Activated gamma-delta T cell (primary cell): ENCODE data around the gene DSE.

Experiments
- DNase-seq: peaks from one replicate; lab custom pipeline; 2025; lab: John Stamatoyannopoulos, UW

The DSE gene

GRCh38 chr6:116446399-116446798 is 75.7 kb downstream of the DSE start:
- DNase-seq, result no peak

DNA sequence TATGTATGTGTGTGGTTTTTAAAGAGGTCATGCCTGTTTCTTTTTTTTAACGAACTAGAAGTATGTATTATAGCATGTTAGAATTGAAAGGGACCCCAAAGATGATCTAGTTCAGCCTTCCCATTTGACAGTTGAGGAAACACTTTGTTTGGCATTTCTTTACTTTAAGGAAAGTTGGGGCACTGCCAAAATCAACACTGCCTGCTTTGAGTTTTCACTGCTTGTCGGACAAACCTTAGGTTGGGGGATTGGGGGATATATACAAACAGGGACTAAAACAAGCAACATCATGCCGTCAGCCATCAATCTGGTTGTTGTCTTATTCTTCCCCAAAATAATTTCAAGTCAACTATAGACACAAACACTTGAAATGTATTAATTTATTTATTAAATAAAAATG is 76.3 kb downstream of the DSE start:
- DNase-seq, result no peak

DNA sequence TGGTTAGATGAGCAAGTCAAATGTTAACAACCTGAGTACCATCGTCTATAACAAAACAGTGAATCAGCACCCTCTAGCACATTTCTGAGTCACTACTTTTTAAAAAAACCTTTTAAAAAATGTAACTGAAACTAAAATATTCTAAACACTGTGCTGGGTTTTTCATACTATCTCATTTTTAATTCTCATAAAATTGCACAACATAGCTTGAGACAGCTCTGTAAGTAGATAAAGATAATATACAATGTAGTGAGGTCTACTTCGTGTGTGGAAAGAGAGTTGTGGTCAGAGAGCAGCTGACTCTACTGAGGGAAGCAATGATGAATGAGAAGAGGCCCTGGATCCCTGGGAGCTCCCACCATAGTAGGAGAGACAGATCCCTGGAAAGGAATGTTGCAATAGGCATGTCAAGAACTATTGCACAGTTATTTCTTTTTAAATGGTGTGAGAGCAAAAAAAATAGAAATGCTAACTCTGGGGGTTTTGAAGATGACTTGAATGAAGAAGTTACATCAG is 76.8 kb downstream of the DSE start:
- DNase-seq, result no peak

DNA sequence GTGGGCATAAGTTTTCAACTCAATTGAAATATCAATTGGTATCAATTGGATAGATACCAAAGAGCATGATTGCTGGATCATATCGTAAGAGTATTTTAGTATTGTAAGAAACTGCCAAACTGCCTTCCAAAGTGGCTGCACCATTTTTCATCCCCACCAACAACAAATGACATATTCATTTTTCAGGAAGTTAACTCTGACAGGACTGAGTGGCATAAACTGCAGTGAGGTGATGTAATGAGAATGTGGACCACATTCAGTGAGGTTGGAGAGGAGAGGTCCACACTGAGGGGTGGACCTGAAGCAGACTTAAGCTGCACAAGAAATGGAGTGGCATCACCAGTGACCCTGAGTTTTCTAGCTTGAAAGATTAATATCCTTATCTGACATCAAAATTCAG is 78.8 kb downstream of the DSE start:
- DNase-seq, result no peak

DNA sequence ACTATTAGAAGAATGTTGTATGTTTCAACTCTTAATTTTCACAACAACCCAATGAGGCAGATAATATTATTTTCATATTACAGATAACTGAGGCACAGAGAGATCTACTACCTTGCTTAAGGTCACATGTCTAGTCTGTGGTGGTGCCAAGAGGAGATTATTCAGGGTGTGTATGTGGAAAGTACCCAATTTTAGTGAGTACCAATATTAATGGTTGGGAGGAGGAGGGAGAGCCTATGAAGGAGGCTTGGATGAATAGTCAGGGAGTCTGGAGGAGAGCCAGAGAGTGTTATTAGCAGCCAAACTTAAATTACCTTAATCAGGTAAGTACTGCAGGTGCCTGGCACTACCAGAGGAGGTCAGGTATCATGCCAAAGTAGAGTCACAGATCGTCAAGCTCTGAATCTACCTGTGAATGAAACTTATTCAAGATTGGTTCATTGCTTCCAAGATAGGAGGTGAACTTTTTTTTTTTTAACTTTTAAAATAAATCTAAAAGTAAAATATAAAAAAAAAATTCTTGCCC is 79.5 kb downstream of the DSE start:
- no peak for DNase-seq

GRCh38 chr6:116450769-116451740 is 80.3 kb downstream of the DSE start:
- DNase-seq, result no peak

GRCh38 chr6:116451916-116452315 is 81.2 kb downstream of the DSE start:
- DNase-seq, result no peak

DNA sequence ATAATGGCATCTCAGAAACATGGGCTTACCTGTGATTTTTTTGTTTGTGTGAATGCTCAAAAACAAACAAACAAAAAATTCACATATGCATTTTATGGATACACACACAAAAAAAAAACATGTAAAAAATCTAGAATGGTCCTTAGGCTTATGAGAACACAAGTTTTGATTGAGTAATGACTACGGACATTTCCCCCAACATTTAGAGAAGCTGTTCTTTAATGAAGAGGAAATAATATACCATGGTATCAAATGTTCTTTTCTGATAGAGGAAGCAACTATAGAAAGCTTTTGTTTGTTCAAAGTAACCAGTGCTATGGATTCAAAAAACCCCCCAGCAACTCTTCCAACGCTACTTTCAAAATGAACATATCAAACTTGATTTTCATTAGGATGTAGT is 81.8 kb downstream of the DSE start:
- DNase-seq, result no peak

DNA sequence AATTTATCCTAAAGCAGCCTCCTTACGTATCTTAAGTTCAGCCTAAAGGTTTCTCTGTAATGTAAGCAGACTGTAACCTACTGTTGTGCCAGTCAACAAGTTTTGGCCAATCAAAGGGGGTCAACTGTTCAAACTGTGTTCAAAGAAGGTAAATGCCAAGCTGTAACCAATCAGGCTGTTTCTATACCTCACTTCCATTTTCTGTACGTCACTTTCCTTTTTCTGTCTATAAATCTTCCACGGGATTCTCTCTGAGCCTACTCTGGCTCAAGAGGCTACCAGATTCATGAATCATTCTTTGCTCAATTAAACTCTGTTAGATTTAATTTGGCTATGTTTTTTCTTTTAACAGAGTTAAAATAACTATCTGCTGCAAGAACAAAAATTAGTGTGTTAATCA is 85.4 kb downstream of the DSE start:
- no peak for DNase-seq

GRCh38 chr6:116456927-116457326 is 86.2 kb downstream of the DSE start:
- DNase-seq, result no peak

DNA sequence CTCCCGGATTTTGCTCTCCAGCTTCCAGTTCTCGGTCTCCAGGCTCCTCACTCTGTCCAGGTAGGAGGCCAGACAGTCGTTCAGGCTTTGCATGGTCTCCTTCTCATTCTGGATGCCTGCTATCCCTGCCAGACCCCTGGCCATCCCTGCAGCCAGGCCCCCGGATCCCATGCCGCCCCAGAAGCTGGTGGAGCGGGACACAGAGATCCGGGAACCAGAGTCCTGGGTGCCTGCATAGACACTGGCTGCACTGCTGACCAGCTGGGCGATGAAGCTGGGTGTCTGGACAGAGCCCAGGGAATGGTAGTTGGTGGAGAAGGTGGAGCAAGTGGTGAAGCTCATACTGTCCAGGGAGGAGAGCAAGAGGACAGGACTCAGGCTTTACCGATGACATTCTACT is 87.5 kb downstream of the DSE start:
- DNase-seq, result no peak

- DNase-seq, result no peak
Observed at GRCh38 chr6:116459927-116460326, 89.2 kb downstream of the DSE start.

- no peak for DNase-seq
Observed at GRCh38 chr6:116461331-116461931, 90.7 kb downstream of the DSE start, which contains the start of gene CALHM6. Gene CALHM6, plus strand, starts transcription at chr6:116461375. Its CDS starts 555 bp downstream, at chr6:116461930.

DNA sequence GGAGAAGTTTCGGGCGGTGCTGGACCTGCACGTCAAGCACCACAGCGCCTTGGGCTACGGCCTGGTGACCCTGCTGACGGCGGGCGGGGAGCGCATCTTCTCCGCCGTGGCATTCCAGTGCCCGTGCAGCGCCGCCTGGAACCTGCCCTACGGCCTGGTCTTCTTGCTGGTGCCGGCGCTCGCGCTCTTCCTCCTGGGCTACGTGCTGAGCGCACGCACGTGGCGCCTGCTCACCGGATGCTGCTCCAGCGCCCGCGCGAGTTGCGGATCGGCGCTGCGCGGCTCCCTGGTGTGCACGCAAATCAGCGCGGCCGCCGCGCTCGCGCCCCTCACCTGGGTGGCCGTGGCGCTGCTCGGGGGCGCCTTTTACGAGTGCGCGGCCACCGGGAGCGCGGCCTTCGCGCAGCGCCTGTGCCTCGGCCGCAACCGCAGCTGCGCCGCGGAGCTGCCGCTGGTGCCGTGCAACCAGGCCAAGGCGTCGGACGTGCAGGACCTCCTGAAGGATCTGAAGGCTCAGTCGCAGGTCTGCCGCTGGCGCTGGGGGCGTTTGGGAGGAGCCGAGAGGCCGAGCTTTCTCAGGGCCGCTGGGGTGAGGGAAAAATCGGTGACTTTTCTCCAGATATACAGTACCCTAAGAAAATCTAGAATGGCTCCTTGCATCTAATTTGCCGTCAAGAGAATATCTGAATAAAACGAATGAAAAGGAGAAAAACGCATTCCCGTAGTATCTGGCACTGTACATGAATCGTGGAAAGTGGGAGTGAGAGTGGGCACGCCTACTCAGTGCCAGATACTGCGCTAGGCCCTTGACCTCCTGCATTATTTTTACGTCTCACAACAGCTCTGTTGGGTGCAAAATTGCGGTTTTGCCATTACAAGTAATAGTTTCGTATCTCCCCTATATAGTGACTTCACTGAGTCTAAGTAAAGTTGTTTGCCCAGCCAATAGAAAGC is 91.5 kb downstream of the DSE start:
- DNase-seq, result peak; percentile 24

DNA sequence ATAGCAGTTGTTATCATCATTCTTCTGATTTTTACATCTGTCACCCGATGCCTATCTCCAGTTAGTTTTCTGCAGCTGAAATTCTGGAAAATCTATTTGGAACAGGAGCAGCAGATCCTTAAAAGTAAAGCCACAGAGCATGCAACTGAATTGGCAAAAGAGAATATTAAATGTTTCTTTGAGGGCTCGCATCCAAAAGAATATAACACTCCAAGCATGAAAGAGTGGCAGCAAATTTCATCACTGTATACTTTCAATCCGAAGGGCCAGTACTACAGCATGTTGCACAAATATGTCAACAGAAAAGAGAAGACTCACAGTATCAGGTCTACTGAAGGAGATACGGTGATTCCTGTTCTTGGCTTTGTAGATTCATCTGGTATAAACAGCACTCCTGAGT is 92.6 kb downstream of the DSE start:
- no peak for DNase-seq

DNA sequence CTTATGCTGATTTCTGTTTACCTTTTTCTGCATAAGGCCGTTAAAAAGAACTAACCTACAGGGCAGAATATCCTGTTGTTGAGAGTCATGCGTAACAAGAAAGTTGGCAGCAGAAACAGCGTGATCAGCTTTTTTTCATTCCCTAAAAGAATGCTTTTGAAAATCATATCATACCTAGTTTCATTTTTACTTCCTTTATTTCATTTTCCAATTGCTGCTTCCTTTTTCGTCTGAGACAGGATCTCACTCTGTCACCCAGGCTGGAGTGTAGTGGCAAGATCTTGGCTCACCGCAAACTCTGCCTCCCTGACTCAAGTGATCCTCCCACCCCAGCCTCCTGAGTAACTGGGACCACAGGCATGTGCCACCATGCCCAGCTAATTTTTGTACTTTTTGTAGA is 94.5 kb downstream of the DSE start:
- DNase-seq, result no peak

DNA sequence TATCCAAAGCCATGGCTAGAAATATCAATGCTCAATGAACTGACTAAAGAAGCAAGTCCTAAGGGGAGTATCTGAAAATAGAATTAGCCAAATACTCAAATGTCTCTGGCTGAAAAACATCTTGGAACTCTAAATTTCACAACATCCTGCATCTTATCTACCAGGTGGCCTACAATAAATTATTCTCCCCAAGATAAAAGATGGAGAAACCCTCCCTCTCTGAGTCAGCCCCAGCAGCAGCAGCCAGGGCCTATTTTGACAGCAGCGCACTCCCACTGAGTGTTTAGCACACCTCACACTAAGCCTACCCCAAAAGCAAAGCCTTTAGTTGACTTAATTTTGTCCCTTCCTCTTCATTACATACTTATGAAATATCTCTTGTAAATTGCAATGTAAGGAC is 96.3 kb downstream of the DSE start:
- no peak for DNase-seq

DNA sequence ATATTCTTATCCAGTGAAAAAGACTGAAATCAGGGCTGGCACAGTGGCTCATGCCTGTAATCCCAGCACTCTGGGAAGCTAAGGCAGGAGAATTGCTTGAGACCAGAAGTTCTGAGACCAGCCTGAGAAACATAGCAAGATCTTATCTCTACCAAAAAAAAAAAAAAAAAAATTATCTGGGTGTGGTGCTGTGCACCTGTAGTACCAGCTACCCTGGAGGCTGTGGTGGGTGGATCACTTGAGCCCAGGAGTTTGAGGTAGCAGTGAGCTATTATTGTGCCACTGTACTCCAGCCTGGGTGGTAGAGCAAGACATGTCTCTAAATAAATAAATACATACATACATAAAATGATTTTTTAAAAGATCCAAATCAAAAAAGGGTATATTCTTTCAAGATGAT is 96.8 kb downstream of the DSE start:
- DNase-seq, result no peak

DNA sequence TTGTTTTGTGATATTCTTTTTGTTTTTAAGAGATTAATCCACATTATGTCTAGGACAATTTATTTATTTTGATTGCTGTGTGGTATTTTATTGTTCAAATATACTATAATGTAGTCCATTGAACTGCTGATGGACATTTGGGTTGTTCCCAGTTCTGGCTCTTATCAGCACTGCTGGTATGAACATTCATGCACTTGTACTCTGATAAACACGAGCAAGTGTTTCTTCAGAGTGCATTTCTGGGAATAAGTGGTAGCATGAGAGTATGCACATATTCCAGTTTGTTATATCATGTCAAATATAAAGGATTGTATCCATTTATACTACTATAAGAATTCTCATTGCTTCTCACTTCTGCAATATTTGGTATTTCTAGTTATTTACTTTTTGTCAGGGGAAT is 97.5 kb downstream of the DSE start:
- no peak for DNase-seq

- no peak for DNase-seq
Observed at GRCh38 chr6:116471531-116471930, 100.8 kb downstream of the DSE start.

DNA sequence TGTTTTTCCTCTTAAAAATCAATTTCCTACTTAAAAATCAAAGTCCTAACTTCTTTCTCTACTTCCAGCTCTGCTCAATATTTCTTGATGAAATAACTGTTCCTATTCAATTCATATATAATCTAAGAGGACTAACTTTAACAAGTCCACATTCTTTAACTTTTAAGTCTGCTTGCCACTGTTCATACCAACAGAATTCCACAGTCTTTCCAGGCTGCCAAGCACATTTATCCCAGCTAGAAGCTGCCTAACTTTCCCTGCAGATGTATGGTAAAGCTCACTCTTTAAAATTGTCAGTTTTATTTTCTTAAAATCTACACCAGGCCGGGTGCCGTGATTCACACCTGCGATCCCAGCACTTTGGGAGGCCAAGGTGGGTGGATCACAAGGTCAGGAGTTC is 102.0 kb downstream of the DSE start:
- DNase-seq, result no peak

GRCh38 chr6:116475141-116475540 is 104.4 kb downstream of the DSE start:
- no peak for DNase-seq
